ENCODE measurements around the gene KRTAP10-7.

GRCh38 chr21:44579833-44580144, 20.6 kb upstream of the KRTAP10-7 start:
- TF ChIP-seq POLR2A (IDR thresholded peaks at IDR 0.05) (no peak), CTCF (IDR thresholded peaks at IDR 0.05) (no peak)

All from right lobe of liver (tissue), 4 donors.